ENCODE data around the gene PLXNA4. TPM values are rescaled to one million over a fixed set of nuclear protein-coding genes. Genes with fewer than 3 reads are reported as not detected.

The PLXNA4 gene
- total RNA-seq, 2 donors from 2014 or later, result 0.41 to 2.8 TPM

- TF ChIP-seq POLR2AphosphoS5 (IDR thresholded peaks at IDR 0.05), result no peak
- TF ChIP-seq CTCF (IDR thresholded peaks at IDR 0.05), result no peak
- no peak for TF ChIP-seq POLR2A (IDR thresholded peaks at IDR 0.05)
- no peak overlapping the region for H3K4me3 ChIP-seq
- intact Hi-C loops (cut with DNase I), result no loop called here
- 55% methylated on average over 2 of the region's 2 CpGs for WGBS
- no peak for DNase-seq (ENCODE audit: low spot score)
- no peaks in the 10 kb centered on the region for H3K36me3 ChIP-seq
- H3K4me1 ChIP-seq (replicated peaks), result no peaks in the 10 kb centered on the region
- no peak overlapping the region for H3K27ac ChIP-seq
- no peaks in the 10 kb centered on the region for H3K9me3 ChIP-seq
- no peaks in the 10 kb centered on the region for H3K27me3 ChIP-seq (replicated peaks; ENCODE audit: insufficient read depth)
Measured at GRCh38 chr7:132419542-132419941, 156.7 kb downstream of the PLXNA4 start.

- H3K36me3 ChIP-seq, result no peaks in the 10 kb centered on the region
- intact Hi-C loops (cut with DNase I), result no loop called here
- H3K27ac ChIP-seq, result no peak overlapping the region
- no peaks in the 10 kb centered on the region for H3K4me1 ChIP-seq (replicated peaks)
- no peaks in the 10 kb centered on the region for H3K27me3 ChIP-seq (replicated peaks; ENCODE audit: insufficient read depth)
- WGBS, result 83% methylated on average over 6 of the region's 6 CpGs
- TF ChIP-seq CTCF (IDR thresholded peaks at IDR 0.05), result no peak
- TF ChIP-seq POLR2AphosphoS5 (IDR thresholded peaks at IDR 0.05), result no peak
- no peak for TF ChIP-seq POLR2A (IDR thresholded peaks at IDR 0.05)
- no peak overlapping the region for H3K4me3 ChIP-seq
- no peaks in the 10 kb centered on the region for H3K9me3 ChIP-seq
- no peak for DNase-seq (ENCODE audit: low spot score)
Measured at GRCh38 chr7:132418840-132419239, 157.4 kb downstream of the PLXNA4 start.

- intact Hi-C loops (cut with DNase I), result no loop called here
- Histone ChIP-seq H3K36me3 (no peaks in the 10 kb centered on the region), H3K27me3 (replicated peaks; ENCODE audit: insufficient read depth) (no peaks in the 10 kb centered on the region), H3K9me3 (no peaks in the 10 kb centered on the region), H3K4me3 (no peak overlapping the region), H3K27ac (no peak overlapping the region), H3K4me1 (replicated peaks) (no peaks in the 10 kb centered on the region)
- TF ChIP-seq POLR2A (IDR thresholded peaks at IDR 0.05) (no peak), POLR2AphosphoS5 (IDR thresholded peaks at IDR 0.05) (no peak), CTCF (IDR thresholded peaks at IDR 0.05) (no peak)
- WGBS, result 78% methylated on average over 9 of the region's 9 CpGs
- DNase-seq (ENCODE audit: low spot score), result no peak
Measured at GRCh38 chr7:132417103-132417906, 159.0 kb downstream of the PLXNA4 start.

GRCh38 chr7:132416395-132416794 is 159.9 kb downstream of the PLXNA4 start:
- Histone ChIP-seq H3K4me1 (replicated peaks) (no peaks in the 10 kb centered on the region), H3K36me3 (no peaks in the 10 kb centered on the region), H3K27me3 (replicated peaks; ENCODE audit: insufficient read depth) (no peaks in the 10 kb centered on the region), H3K9me3 (no peaks in the 10 kb centered on the region), H3K4me3 (no peak overlapping the region), H3K27ac (no peak overlapping the region)
- TF ChIP-seq POLR2AphosphoS5 (IDR thresholded peaks at IDR 0.05), result no peak
- TF ChIP-seq CTCF (IDR thresholded peaks at IDR 0.05), result no peak
- no peak for TF ChIP-seq POLR2A (IDR thresholded peaks at IDR 0.05)
- intact Hi-C loops (cut with DNase I), result no loop called here
- WGBS, result 91% methylated on average over 2 of the region's 2 CpGs
- DNase-seq (ENCODE audit: low spot score), result no peak

GRCh38 chr7:132415259-132415658 is 161.0 kb downstream of the PLXNA4 start:
- Histone ChIP-seq H3K4me3 (no peak overlapping the region), H3K27ac (no peak overlapping the region), H3K27me3 (replicated peaks; ENCODE audit: insufficient read depth) (no peaks in the 10 kb centered on the region), H3K36me3 (no peaks in the 10 kb centered on the region), H3K9me3 (no peaks in the 10 kb centered on the region), H3K4me1 (replicated peaks) (no peaks in the 10 kb centered on the region)
- TF ChIP-seq CTCF (IDR thresholded peaks at IDR 0.05) (no peak), POLR2A (IDR thresholded peaks at IDR 0.05) (no peak), POLR2AphosphoS5 (IDR thresholded peaks at IDR 0.05) (no peak)
- DNase-seq (ENCODE audit: low spot score), result no peak
- 91% methylated on average over 4 of the region's 4 CpGs for WGBS
- intact Hi-C loops (cut with DNase I), result no loop called here

All from prostate gland (tissue), 2 donors.